Sigmoid colon (tissue), 4 donors: ENCODE data around the gene GRIN2A.

Experiments
- CTCF ChIP-seq, 4 experiments: fragments of 450-650 bp in 3 of 4; fragments of 200-600 bp in 1 of 4; IDR thresholded peaks; one replicate each; pipeline ENCODE4 v1.5.1; 2016 to 2019; ENCODE audit warnings: antibody characterized with exemption in 4 of 4, mild to moderate bottlenecking in 3 of 4, moderate library complexity in 2 of 4
- POLR2A ChIP-seq, 2 donors: fragments of 450-650 bp; IDR thresholded peaks; one replicate each; pipeline ENCODE4 v1.6.1; 2016; ENCODE audit warnings: antibody characterized with exemption in 2 of 2, mild to moderate bottlenecking in 2 of 2, moderate library complexity in 2 of 2
- POLR2AphosphoS5 ChIP-seq, 4 donors: sonication (generic); formaldehyde crosslinking; IDR thresholded peaks; one replicate each; pipeline ENCODE4 v1.6.1; 2017; ENCODE audit warnings: antibody characterized with exemption in 4 of 4

DNA sequence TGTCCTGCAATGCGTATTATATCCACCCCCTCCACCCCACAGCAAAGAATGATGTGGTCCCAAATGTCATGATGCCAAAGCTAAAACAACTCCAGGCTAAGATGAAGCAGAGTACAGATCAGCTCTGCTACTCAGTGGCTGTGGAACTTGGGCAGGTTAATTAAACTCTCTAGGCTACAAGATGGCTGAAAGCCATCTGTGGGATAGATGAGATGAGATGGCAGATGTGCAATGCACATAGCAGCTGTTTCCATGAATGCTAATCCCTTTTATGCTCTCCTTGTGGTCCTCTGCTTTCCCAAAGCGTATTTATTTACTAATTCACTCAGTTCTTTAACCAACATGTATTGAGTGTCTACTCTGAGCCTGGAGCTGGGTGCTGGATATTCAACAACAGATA lies 114.4 kb downstream of the GRIN2A start:
- no peak for TF ChIP-seq POLR2A (IDR thresholded peaks at IDR 0.05)
- TF ChIP-seq CTCF (IDR thresholded peaks at IDR 0.05), result no peak
- TF ChIP-seq POLR2AphosphoS5 (IDR thresholded peaks at IDR 0.05), result no peak
